ENCODE measurements around the gene PLK3. TPM values are rescaled to one million over a fixed set of nuclear protein-coding genes. Genes with fewer than 3 reads are reported as not detected.

PLK3 gene
- total and polyA plus RNA-seq, 9 donors = 4.2 to 68.6 (median 17.5) TPM

GRCh38 chr1:44853201-44853600, 53.0 kb downstream of the PLK3 start:
- intact Hi-C loops (cut with DNase I) = no loop called here
- H3K27ac ChIP-seq = no peak overlapping the region
- no peaks in the 10 kb centered on the region for H3K36me3 ChIP-seq
- 96 to 98% (median 98%) methylated on average over 6 of the region's 6 CpGs for WGBS, 3 donors
- H3K9me3 ChIP-seq = no peaks in the 10 kb centered on the region
- no peaks in the 10 kb centered on the region for H3K27me3 ChIP-seq
- H3K4me3 ChIP-seq = no peak overlapping the region
- no peak for DNase-seq
- peaks cover 12% of the 10 kb centered on the region for H3K4me1 ChIP-seq (ENCODE audit: insufficient read depth)
- TF ChIP-seq EP300 (IDR thresholded peaks at IDR 0.05) (no peak), CTCF (IDR thresholded peaks at IDR 0.05) (no peak)

- Histone ChIP-seq H3K36me3 (no peaks in the 10 kb centered on the region), H3K4me1 (ENCODE audit: insufficient read depth) (no peaks in the 10 kb centered on the region), H3K27ac (no peak overlapping the region), H3K27me3 (no peaks in the 10 kb centered on the region), H3K4me3 (no peak overlapping the region), H3K9me3 (no peaks in the 10 kb centered on the region)
- no peak for TF ChIP-seq POLR2A (IDR thresholded peaks at IDR 0.05)
- no peak for TF ChIP-seq CTCF (IDR thresholded peaks at IDR 0.05)
- no peak for TF ChIP-seq EP300 (IDR thresholded peaks at IDR 0.05)
- intact Hi-C loops (cut with DNase I) = no loop called here
- no peak for DNase-seq
- WGBS, 3 donors = 85 to 94% (median 88%) methylated on average over 1 of the region's 1 CpG
These were observed 54.8 kb downstream of the PLK3 start for GRCh38 chr1:44854970-44855369.

Small RNA genes within 50 kb of the gene (small RNA-seq; reads per million reads assigned to genes)
- gene AL136380.1 = not detected
- gene SNORD38A = 524 reads per million, percentile 96 among the genes with 10 or more reads in this experiment
- not detected for gene SNORD38B
- 1,363 reads per million, percentile 97 among the genes with 10 or more reads in this experiment for gene SNORD46
- not detected for gene SNORD55

Other genes with a start within 250 kb of the PLK3 start
- gene TMEM53, start 125.9 kb upstream of the PLK3 start, total RNA-seq = 10 to 100 TPM in 5 of 7 donors, 1 to 10 TPM in 2; 5.1 to 17.9 (median 11.4) TPM
- 10 to 100 TPM in 1 of 2 donors, 1 to 10 TPM in 1; 4.1 to 13.8 TPM for gene TMEM53, start 125.9 kb upstream of the PLK3 start, polyA plus RNA-seq
- 10 to 100 TPM in 1 of 7 donors, 1 to 10 TPM in 6; 3.1 to 13.8 (median 5.7) TPM for gene ARMH1, start 125.7 kb upstream of the PLK3 start, total RNA-seq
- 1 to 10 TPM; 3.3 to 9.6 TPM for gene ARMH1, start 125.7 kb upstream of the PLK3 start, polyA plus RNA-seq
- gene RNU5D-1, start 69.2 kb upstream of the PLK3 start, total RNA-seq = not detected
- gene RNU5D-1, start 69.2 kb upstream of the PLK3 start, polyA plus RNA-seq = not detected
- 1 to 10 TPM in 2 of 7 donors, under 1 TPM in 5; 0.23 to 1.4 (median 0.53) TPM for gene KIF2C, start 60.5 kb upstream of the PLK3 start, total RNA-seq
- 1 to 10 TPM in 1 of 2 donors, under 1 TPM in 1; 0.96 to 1.5 TPM for gene KIF2C, start 60.5 kb upstream of the PLK3 start, polyA plus RNA-seq
- gene RPS8, start 24.8 kb upstream of the PLK3 start, total RNA-seq = over 10,000 TPM in 1 of 7 donors, 1,000 to 10,000 TPM in 6; 5,023 to 10,301 (median 5,328) TPM
- 1,000 to 10,000 TPM; 3,305 to 7,199 TPM for gene RPS8, start 24.8 kb upstream of the PLK3 start, polyA plus RNA-seq
- 1 to 10 TPM in 3 of 7 donors, under 1 TPM in 4; 0.50 to 1.7 (median 0.67) TPM for gene BEST4, start 12.2 kb upstream of the PLK3 start, total RNA-seq
- under 1 TPM; 0.25 to 0.29 TPM for gene BEST4, start 12.2 kb upstream of the PLK3 start, polyA plus RNA-seq
- 10 to 100 TPM in 1 of 7 donors, 1 to 10 TPM in 2, under 1 TPM in 4; 0.35 to 23.7 (median 0.84) TPM for gene DYNLT4, start 7.0 kb downstream of the PLK3 start, total RNA-seq
- gene DYNLT4, start 7.0 kb downstream of the PLK3 start, polyA plus RNA-seq = under 1 TPM in 1 of 2 donors, not detected in 1; 0.22 TPM
- gene BTBD19, start 8.1 kb downstream of the PLK3 start, total RNA-seq = 10 to 100 TPM in 5 of 7 donors, 1 to 10 TPM in 2; 7.7 to 24.3 (median 19.4) TPM
- 1 to 10 TPM; 7.1 to 8.5 TPM for gene BTBD19, start 8.1 kb downstream of the PLK3 start, polyA plus RNA-seq
- gene PTCH2, start 42.9 kb downstream of the PLK3 start, total RNA-seq = 10 to 100 TPM in 5 of 7 donors, 1 to 10 TPM in 2; 1.8 to 21.2 (median 10.7) TPM
- 10 to 100 TPM in 1 of 2 donors, 1 to 10 TPM in 1; 2.4 to 14.0 TPM for gene PTCH2, start 42.9 kb downstream of the PLK3 start, polyA plus RNA-seq
- gene EIF2B3, start 186.2 kb downstream of the PLK3 start, total RNA-seq = 10 to 100 TPM; 15.0 to 34.5 (median 22.7) TPM
- 10 to 100 TPM; 14.7 to 26.9 TPM for gene EIF2B3, start 186.2 kb downstream of the PLK3 start, polyA plus RNA-seq
- gene HECTD3, start 210.9 kb downstream of the PLK3 start, total RNA-seq = 10 to 100 TPM; 20.9 to 46.0 (median 36.1) TPM
- 10 to 100 TPM; 27.7 to 45.0 TPM for gene HECTD3, start 210.9 kb downstream of the PLK3 start, polyA plus RNA-seq
- 10 to 100 TPM; 69.2 to 92.3 (median 74.7) TPM for gene UROD, start 211.9 kb downstream of the PLK3 start, total RNA-seq
- gene UROD, start 211.9 kb downstream of the PLK3 start, polyA plus RNA-seq = 10 to 100 TPM; 82.3 to 97.2 TPM